GM19099 (cell line): Measurements from ENCODE around the gene CD163.

ENCODE experiments used
- POLR2A ChIP-seq: IDR thresholded peaks from 3 replicates; pipeline ENCODE4 v1.6.1; 2011; ENCODE audit warnings: low read depth; ENCODE audit not compliant: insufficient read length; ENCODE audit errors: extremely low read depth

The CD163 gene

GRCh38 chr12:7503686-7504415, at the start of gene CD163:
TSS of gene CD163 (minus strand) at chr12:7503777. CDS start at chr12:7503690, 87 bp downstream.
- no peak for TF ChIP-seq POLR2A

DNA sequence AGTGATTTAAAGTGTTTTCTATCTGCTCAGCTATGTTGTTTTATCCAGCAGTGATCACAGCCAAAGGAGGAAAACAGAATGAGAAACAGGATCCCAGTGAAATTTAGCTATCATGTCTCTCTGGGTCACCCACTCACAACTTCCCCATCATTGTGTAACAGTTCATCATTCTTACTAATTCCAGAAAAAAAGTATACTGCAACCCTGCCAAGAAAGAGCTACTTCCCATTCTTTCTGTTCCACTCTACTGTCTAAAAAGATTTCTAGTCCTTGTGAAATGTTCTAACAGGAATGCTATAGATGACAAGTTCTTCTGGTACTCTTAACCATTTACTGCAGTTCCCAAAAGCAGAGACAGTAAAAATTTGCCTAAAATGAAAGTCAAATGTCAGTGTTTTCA, 39.2 kb upstream of the CD163 start:
- no peak for TF ChIP-seq POLR2A

- TF ChIP-seq POLR2A = no peak
Observed at GRCh38 chr12:7542046-7542445, 38.5 kb upstream of the CD163 start.

DNA sequence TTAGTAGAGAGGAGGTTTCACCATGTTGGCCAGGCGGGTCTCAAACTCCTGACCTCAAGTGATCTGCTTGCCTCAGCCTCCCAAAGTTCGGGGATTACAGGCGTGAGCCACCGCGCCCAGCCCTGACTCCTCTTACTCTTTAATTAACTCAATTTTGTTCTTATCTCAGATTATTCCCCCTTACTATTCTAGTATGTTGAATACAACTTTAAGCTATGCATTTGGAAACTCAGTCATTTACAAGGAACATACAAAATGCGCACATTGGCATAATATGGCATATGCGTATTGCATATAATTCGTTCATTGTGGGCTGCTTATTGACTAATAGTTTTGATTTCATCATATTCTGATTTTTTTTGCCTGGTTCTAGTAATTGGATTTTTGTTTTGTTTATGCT, 10.8 kb upstream of the CD163 start:
- no peak for TF ChIP-seq POLR2A

- no peak for TF ChIP-seq POLR2A
Observed at GRCh38 chr12:7512553-7512952, 9.0 kb upstream of the CD163 start.

DNA sequence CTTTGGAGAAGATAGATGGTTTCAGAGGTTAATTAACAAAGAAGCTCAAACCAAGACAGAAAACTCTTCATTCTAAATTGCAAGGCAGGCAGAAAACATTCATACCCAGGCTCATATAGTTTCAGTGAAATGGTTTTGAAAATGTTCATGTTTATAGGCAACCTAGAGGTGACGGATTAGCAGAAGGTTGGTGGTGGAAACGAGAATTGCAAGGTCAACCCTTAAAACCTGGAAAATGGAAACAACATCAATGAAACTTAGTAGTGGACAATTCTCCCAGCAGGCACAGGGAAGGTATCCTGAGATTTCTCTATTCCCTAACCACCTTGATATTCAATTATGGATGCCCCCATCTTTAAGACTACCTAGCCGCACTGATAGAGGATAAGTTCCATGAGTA, 965 bp downstream of the CD163 start:
- TF ChIP-seq POLR2A = no peak

GRCh38 chr12:7501031-7501588, 2.5 kb downstream of the CD163 start:
- no peak for TF ChIP-seq POLR2A

- TF ChIP-seq POLR2A = no peak
Observed at GRCh38 chr12:7499636-7500035, 3.9 kb downstream of the CD163 start.

DNA sequence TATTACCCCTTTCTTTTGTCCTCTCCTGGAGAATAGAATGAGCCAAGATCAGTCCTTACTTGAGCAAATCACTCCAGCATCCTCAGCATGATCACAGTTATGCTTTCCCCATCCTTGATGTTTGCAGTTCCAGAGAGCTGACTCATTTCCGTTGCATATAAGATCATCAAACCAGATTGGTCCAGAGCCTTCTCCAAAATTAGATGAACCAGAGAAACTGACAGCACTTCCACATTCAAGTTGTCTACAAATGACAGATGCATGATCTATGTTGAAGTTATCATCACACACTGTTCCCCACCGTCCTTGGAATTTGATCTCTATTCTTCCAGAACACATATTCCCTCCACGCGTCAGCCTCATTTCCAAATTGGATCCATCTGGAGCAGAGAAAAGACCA, 4.8 kb downstream of the CD163 start:
- no peak for TF ChIP-seq POLR2A

- TF ChIP-seq POLR2A = no peak
Observed at GRCh38 chr12:7497661-7498060, 5.9 kb downstream of the CD163 start.

- no peak for TF ChIP-seq POLR2A
Observed at GRCh38 chr12:7496451-7496850, 7.1 kb downstream of the CD163 start.

DNA sequence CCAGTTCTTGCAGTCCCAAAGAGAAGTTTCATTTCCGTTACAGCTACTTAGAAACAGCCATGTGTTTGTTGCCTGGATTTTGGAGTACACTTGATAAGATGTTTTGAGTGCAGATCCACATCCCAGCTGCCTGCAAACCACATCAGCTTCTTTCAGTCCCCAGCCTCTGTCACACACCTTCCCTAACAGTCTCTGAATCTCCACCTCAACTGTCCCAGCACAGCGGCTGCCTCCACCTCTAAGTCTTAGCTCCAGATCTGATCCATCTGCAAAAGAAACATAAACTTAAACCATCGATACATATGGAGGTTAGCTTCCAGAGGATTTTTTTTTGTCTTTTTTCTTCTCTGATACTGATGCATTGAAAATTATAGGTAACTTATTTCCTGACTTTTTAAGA, 8.4 kb downstream of the CD163 start:
- TF ChIP-seq POLR2A = no peak

GRCh38 chr12:7493006-7493405, 10.6 kb downstream of the CD163 start:
- no peak for TF ChIP-seq POLR2A

GRCh38 chr12:7486512-7486911, 17.1 kb downstream of the CD163 start:
- no peak for TF ChIP-seq POLR2A

DNA sequence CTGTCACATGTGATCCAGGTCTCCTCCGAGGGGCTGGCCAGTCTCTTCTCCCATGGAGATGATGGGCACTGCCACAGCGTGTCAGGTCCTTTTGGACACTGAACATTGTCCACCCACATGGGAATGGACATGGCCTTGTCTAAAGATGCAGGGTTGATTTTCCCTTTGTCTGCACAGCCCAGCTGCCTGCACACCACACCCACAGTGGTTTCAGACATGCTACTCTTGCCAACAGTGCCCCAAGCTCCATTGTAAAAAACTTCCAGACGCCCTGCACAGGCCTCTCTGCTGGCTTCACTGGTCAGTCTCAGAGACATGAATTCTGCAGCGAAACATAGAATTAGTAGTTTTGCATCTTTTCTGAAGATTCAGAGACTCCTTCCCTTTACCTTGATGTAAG, 18.5 kb downstream of the CD163 start:
- TF ChIP-seq POLR2A = no peak

GRCh38 chr12:7483343-7483742, 20.2 kb downstream of the CD163 start:
- TF ChIP-seq POLR2A = no peak

DNA sequence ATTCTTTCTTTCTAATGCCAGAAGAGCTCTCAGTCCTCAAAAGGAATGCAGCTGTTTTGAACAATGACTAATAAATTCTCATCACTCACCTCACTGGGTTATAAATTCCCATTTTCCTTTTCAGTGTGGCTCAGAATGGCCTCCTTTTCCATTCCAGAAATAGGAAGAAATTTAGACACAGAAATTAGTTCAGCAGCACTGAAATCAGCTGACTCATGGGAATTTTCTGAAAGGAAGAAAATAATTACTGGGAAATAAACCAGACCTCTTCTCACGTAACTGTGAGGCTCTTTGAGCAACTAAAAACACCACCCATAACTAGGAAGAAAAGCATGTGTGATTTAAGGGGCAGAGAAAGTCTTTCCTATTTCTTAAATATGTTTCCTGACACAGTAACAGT, 23.8 kb downstream of the CD163 start:
- no peak for TF ChIP-seq POLR2A

DNA sequence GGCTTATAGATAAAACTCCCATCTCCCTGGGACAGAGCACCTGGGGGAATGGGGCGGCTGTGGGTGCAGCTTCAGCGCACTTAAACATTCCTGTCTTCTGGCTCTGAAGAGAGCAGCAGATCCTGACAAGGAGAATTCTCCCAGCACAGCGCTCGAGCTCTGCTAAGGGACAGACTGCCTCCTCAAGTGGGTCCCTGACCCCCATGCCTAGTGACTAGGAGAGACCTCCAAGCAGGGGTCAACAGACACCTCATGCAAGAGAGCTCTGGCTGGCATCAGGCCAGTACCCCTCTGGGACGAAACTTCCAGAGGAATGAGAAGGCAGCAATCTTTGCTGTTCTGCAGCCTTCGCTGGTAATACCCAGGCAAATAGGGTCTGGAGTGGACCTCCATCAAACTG, 31.5 kb downstream of the CD163 start:
- no peak for TF ChIP-seq POLR2A
